Sciatic nerve (tissue), 2 donors: ENCODE results near the gene CNTF. TPM values are rescaled to one million over a fixed set of nuclear protein-coding genes. Genes with fewer than 3 reads are reported as not detected.
A peak's percentile ranks its signal among the peaks of the same experiment; 100 is the strongest.

Experiments used
- ATAC-seq: fragments of 200-7000 bp; cut with Tn5 transposase; one replicate; pipeline ENCODE4 v1.9.1; 2020; ENCODE audit warnings: mild to moderate bottlenecking, moderate library complexity
- DNase-seq: peaks from one replicate; pipeline ENCODE4 v3.0.0-alpha.2; 2020; ENCODE audit warnings: low spot score
- intact Hi-C: fragments of 100-400 bp; cut with DNase I; formaldehyde crosslinking; loops from one replicate; pipeline ENCODE4 v1.14.2; 2022
- total RNA-seq: library from RNA; stranded (reverse); fragmentation: NEBNext Ultra II Directional; extraction: Animal tissue kit (Norgen Biotek cat#: 25700); gene quantifications from one replicate; pipeline ENCODE4 v1.2.1, GENCODE V29; 2021
- donor health status: DM: no; HTN: no; CAD: no.
- donor health status: DM: no; HTN: no; CAD: no.

The CNTF gene
- total RNA-seq, 1 donor from 2014 or later = 426 TPM

DNA sequence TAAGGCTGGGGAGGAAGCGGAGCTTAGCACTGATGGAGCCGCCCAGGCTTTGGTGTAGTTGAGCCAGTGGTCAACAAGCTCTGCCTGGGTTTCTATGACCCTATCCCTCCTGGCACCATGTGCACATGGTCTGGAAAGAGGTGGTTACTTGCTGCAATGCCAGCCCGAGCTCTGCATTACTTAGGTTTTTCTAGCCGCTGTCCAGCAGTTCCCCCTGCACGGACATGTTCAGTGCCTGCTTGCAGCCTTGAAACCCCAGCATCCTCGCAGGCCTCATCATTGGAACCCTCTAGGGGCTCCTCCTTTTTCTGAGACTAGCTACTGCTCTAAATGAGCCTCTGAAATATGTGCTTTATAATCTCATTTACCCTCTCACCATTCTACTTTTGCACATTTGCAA, 16.6 kb downstream of the CNTF start:
- no peak for DNase-seq
- intact Hi-C loops = no loop called here
- ATAC-seq = no peak

- no peak for DNase-seq
- intact Hi-C loops = no loop called here
- ATAC-seq = no peak
Measured at GRCh38 chr11:58639669-58640068, 17.2 kb downstream of the CNTF start.

DNA sequence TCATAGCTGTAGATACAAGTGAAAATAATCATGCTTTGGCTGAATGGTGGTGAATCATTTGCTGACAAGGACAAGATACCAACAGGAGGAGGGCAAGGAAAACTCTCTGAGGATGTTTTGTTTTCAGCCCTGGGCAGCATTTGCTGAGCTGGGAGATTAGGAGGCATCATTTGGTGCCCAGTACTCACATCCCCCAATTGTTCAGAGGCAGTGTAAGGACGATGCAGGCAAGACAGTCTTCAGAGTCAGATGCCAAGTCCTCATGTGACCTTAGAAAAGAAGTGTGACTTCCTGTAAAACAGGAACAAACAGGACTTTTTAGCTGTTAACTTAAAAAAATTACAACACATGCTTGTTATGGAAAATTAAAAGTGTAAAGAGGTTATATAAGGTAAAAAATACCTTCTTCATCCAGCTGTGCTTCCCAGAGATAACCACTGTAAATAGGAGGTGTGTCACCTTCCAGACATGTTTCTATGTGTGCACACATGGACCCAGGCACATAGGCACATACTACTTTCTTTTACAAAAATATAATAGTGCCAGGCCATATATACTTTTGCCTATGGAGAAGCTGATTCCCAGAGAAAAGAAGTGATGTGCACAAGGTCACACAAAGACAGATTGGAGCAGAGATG, 18.0 kb downstream of the CNTF start:
- no peak for DNase-seq
- ATAC-seq = peak; percentile 71
- intact Hi-C loops = no loop called here

DNA sequence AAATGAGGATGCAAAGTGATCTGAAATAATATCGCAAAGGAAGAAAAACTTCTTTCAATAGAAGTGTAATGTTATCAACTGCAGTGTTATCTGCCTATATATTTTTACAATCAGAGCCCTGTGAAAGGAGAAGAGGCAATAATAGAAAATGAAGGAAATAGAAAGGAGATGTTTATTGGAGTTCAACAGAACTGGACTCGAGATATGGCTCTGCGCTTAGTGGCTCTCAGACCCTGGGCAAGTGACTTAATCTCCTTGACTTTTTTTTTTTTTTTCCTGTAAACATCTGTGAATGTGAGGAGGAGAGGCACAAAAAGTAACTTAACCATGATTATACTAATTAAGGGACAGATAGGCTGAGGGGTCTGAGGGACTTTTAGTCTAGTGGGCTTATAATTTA, 18.9 kb downstream of the CNTF start:
- intact Hi-C loops = no loop called here
- no peak for DNase-seq
- no peak for ATAC-seq

- DNase-seq = no peak
- ATAC-seq = no peak
- intact Hi-C loops = no loop called here
Measured at GRCh38 chr11:58641803-58642581, 19.5 kb downstream of the CNTF start.

DNA sequence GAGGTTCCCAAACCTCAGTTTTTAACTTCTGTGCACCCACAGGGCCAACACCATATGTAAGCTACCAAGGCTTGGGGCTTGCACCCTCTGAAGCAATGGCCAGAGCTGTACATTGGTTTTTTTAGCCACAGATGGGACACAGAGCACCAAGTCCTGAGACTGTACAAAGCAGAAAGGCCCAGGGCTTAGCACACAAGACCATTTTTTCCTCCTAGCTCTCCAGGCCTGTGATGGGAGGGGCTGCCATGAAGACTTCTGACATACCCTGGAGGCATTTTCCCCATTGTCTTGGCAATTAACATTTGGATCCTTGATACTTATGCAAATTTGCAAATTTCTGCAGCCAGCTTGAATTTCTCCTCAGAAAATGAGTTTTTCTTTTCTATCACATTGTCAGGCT, 23.4 kb downstream of the CNTF start:
- DNase-seq (no peak), ATAC-seq (no peak)
- intact Hi-C loops = no loop called here

GRCh38 chr11:58647141-58647699, 24.8 kb downstream of the CNTF start:
- DNase-seq (no peak), ATAC-seq (no peak)
- intact Hi-C loops = no loop called here

GRCh38 chr11:58647866-58648265, 25.4 kb downstream of the CNTF start:
- intact Hi-C loops = no loop called here
- DNase-seq = no peak
- ATAC-seq = no peak

- intact Hi-C loops = no loop called here
- no peak for ATAC-seq
- no peak for DNase-seq
Measured at GRCh38 chr11:58649623-58650022, 27.2 kb downstream of the CNTF start.

- DNase-seq (no peak), ATAC-seq (no peak)
- intact Hi-C loops = no loop called here
Measured at GRCh38 chr11:58650496-58650895, 28.0 kb downstream of the CNTF start.

GRCh38 chr11:58652726-58653280, 30.3 kb downstream of the CNTF start:
- intact Hi-C loops = no loop called here
- no peak for DNase-seq

GRCh38 chr11:58654079-58654907, 31.8 kb downstream of the CNTF start:
- DNase-seq (peak; percentile 87), ATAC-seq (peak; percentile 91)
- intact Hi-C loops = no loop called here

More at GRCh38 chr11:58652726-58653280, 30.3 kb downstream of the CNTF start:
- ATAC-seq = no peak

DNA sequence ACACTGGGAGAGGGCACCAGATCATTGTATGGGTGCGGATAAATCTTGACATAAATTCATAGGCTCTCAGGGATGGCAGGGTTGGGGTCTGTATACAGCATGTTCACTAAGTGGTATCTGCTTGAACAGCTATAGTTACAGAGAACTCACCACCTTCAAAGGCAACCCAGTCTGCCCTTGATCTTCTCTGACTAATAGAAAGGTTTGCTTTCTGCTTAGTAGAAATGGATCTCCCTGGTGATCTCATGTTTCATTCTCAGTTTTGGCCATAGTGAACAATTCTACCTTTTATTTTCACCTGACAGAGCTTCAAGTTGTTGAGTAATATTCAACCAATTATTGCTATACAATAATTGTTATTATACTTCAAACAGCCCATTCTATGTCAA, 32.4 kb downstream of the CNTF start:
- no peak for DNase-seq
- ATAC-seq = no peak
- intact Hi-C loops = no loop called here

- ATAC-seq (no peak), DNase-seq (no peak)
- intact Hi-C loops = no loop called here
Measured at GRCh38 chr11:58656348-58656747, 33.9 kb downstream of the CNTF start.

- intact Hi-C loops = no loop called here
- ATAC-seq (no peak), DNase-seq (no peak)
Measured at GRCh38 chr11:58658623-58659022, 36.2 kb downstream of the CNTF start.

- ATAC-seq (no peak), DNase-seq (no peak)
- intact Hi-C loops = no loop called here
Measured at GRCh38 chr11:58659404-58659803, 36.9 kb downstream of the CNTF start.

DNA sequence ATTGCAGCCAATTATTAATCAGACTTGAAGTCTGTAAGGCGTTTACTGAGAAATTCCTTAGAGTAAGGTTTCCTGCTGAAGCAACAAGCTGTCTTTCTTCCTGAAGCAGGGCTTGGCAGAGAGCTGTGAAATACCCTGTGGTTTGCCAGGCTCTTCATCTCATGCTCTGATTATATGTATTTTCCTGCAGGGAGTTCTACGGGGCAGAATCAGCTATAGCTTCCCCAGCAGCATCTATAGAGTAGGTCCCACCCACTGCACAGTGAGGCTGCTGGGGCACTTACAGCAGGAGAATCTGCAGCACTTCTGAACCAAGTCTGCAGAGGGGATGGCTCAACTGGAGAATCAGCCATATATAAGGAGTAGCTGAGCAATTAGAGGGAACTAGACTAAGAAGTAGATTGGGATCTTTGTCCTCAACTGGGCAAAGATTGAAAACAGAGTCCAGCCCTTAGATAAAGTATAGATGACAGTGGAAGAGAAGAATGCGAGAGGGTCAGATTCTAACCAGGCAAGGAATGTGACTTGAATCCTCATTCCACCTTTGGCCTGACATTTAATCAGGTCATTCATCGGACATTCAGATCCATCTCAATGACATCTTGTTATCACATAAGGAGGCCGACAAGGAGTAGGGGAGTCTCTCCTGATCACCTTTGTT, 37.6 kb downstream of the CNTF start:
- DNase-seq (no peak), ATAC-seq (no peak)
- intact Hi-C loops = no loop called here

DNA sequence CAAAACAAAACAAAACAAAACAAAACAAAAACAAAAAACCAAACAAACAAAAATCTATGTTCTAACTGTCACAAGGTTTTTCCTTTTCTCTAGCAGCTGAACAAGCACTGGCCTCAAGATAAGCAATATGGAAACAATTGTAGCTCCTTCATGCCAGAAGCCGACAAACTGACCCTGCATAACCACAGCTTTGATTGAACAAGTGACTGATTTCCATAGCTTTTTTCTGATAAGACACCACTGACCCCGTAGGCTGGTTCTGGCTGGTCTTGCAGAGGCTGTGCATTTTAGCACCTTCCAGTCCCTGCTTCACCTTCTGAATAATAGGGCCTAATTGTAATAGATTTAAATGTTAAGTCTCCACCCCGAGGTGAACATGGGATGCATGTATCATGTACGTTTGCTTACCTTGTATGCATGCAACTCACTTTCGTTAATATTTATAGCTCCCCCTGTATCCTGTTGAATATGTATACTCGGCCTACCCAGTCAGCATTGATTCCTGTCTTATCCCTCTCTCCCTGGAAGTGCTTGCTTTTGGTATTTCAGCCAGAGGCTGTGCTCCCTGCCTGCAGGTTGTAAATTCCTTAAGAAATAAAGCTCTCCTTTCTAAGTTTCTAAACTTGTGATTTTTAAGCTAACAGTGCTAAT, 49.6 kb downstream of the CNTF start:
- DNase-seq (no peak), ATAC-seq (no peak)
- intact Hi-C loops = no loop called here
